ENCODE measurements around the gene ATP6AP1. TPM values are rescaled to one million over a fixed set of nuclear protein-coding genes. Genes with fewer than 3 reads are reported as not detected.
A peak's percentile ranks its signal among the peaks of the same experiment; 100 is the strongest.

ATP6AP1 gene
- total and polyA plus RNA-seq, 10 of the 15 experiments (the other 5 are each of a cell fraction or from before 2014, with no cell fraction given), result 4.5 to 56.4 (median 32.0) TPM

DNA sequence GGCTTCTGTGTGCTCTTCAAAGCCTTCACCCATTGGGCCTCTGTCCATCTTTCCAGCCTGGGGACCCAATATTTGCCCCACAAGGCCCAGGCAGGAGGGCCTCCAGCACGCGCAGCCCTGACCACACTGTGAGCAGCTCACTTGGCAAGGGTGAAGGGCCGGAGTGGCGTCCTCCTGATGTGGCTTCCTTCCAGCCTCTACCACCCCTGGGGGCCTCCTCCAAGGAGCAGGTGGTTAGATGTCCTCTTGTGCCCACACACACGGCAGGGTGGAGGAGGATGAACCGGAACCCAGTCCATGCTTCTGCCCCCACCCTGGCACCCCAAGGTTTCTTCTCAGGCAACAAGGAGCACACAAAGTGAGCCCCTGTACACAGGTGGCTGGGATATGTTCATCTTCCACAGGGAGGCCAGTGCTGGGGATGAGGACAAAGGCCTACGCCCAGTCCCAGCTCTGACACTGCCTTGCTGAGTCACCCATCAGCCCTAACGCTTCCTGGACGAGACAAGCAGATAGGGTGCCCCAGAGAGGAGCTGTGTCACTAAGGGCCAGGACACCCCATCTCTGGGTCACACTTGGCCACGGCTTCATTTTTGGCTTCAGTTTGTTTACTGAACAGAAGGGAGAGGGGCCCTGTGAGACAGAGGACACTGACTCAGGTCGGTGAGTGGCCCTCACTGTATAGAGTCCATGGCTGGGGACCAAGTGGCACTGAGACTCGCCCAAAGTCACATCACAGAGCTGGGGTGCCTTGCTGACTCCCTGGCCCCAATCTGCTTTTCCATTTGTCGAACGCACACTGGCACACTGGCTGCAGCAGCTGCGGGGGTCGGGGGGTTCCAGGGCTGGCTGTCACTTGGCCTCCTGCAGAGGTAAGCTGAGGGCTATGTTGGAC, 56.0 kb downstream of the ATP6AP1 start (continued):
- no peak for TF ChIP-seq SMAD1 (IDR thresholded peaks at IDR 0.05; ENCODE audit: low read depth, partially characterized antibody)
- TF ChIP-seq SUPT20H (IDR thresholded peaks at IDR 0.05; ENCODE audit: borderline replicate concordance, control insufficient read depth, low read depth, low read length), result no peak
- TF ChIP-seq KDM1A (IDR thresholded peaks at IDR 0.05; ENCODE audit: borderline replicate concordance), result no peak

DNA sequence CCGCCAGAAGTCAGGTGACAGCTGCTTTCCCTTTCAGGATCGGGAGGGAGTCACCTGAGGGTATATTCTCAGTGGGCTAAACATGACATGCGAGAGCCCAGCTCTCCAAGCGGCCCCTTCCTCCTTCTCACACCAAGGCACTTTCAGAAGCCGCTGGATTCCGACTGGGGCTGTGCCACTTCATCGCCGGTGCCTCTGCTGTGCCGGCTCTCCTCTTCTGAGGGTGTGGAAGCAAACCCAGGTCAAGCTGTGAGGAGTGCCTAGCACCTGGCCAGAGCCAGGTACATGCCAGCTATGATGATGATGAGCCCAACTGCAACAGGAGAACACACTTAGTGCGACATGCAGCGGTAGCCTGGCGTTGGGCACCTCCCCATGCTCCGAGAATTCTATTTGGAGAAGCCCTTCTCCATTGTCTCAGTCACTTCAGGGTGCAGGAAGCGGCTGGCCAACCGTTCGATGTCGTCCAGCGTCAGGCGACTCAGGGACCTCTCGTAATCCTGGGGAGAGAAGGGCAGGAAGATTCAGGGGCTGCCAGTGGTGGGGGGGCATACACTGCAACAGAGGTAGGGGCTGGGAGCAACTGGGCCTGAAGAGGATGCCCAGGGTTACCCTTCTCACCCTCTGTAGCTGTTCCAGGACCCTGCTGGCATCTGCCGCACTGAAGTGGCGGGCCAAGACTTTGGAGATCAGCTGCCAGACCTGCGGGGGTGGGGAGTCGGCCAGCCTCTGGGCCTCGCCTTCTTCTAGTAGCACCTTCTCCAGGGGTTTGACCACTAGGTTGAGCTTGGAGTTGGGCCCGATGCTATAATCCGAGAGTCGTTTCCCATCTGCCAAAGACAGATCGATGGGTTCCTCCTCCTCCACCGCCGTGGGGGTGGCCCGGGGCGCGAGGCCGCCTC, 56.9 kb downstream of the ATP6AP1 start:
- WGBS (ENCODE audit: insufficient coverage, insufficient replicate concordance, low lambda C conversion rate, missing lambda C conversion rate), result 60% methylated on average over 35 of the region's 35 CpGs
- H3K4me1 ChIP-seq (ENCODE audit: control insufficient read depth, insufficient read depth, low read length), result peaks cover 8% of the 10 kb centered on the region; the same call in 1 of the 2 replicates
- CTCF ChIA-PET, result interaction anchor here (1.0 to 2.1 kb wide), 2 partner anchors 42 to 86 kb away, joined by 5 to 6 read pairs; no protein-coding TSS in a partner anchor

More for the DNA sequence above, 56.9 kb downstream of the ATP6AP1 start:
- no peak overlapping the region for H2AFZ ChIP-seq (ENCODE audit: control insufficient read depth, low read depth, low read length)
- intact Hi-C loops (cut with micrococcal nuclease; ENCODE audit: unreplicated experiment) (no loop called here), in situ Hi-C loops (cut with MboI) (no loop called here)
- H3K27me3 ChIP-seq (replicated peaks in 1 of 2; ENCODE audit: control insufficient read depth in 2 of 2, insufficient read depth in 2 of 2, low read length in 1 of 2), result no peaks in the 10 kb centered on the region
- peaks cover 21% of the 10 kb centered on the region for H3K79me2 ChIP-seq (ENCODE audit: control insufficient read depth, insufficient read depth, low read length)
- DNase-seq (ENCODE audit: low read depth, low spot score) (no peak), ATAC-seq (no peak), FAIRE-seq (no peak)
- H4K20me1 ChIP-seq (ENCODE audit: control insufficient read depth, insufficient read depth), result no peaks in the 10 kb centered on the region
- no peak for TF ChIP-seq FOXK2 (IDR thresholded peaks at IDR 0.05)
- 0 out of 3 replicates have a peak, but pooled peaks of 1 of the 2 experiments have one; percentile 14 for TF ChIP-seq EGR1 (IDR thresholded peaks at IDR 0.05; ENCODE audit: borderline replicate concordance in 1 of 2, low read depth in 2 of 2, low read length in 2 of 2)
- H3K9ac ChIP-seq (ENCODE audit: control insufficient read depth, insufficient read depth, low read length), result peak overlapping the region; percentile 75
- TSS peak; percentile 26 for BruUV-seq (replicated peaks)
- POLR2A ChIA-PET, result interaction anchor here (1.0 to 1.3 kb wide), 2 partner anchors 9 to 25 kb away, joined by 3 to 4 read pairs; no protein-coding TSS in a partner anchor
- peak overlapping the region; percentile 42; the same call in 1 of the 2 replicates for H3K27ac ChIP-seq (ENCODE audit: control insufficient read depth, insufficient read depth)
- peak overlapping the region; percentile 64 for H3K4me3 ChIP-seq
- H3K9me3 ChIP-seq (replicated peaks; ENCODE audit: control insufficient read depth, insufficient read depth, low read length), result no peaks in the 10 kb centered on the region; the same call in 2 of the 3 replicates
- RAD21 ChIA-PET (ENCODE audit: unreplicated experiment), result interaction anchor here (1.4 kb wide), 1 partner anchor 12 kb away, joined by 4 read pairs; no protein-coding TSS in a partner anchor
- H3K36me3 ChIP-seq (ENCODE audit: control insufficient read depth in 2 of 2, insufficient read depth in 2 of 2, low read length in 1 of 2), result peaks cover 0 to 2% of the 10 kb centered on the region in 2 experiments; a peak in 2 of 4 replicates
- H3K4me2 ChIP-seq (ENCODE audit: control insufficient read depth, insufficient read depth), result peak overlapping the region; percentile 77
- SMC1A ChIA-PET (ENCODE audit: uncharacterized antibody, unreplicated experiment), result interaction anchor here (1.5 to 1.6 kb wide), 2 partner anchors 8 to 41 kb away, joined by 3 to 7 read pairs; no protein-coding TSS in a partner anchor

Data from GM12878 (cell line).